ENCODE data around the gene ARHGAP22.
A peak's percentile ranks its signal among the peaks of the same experiment; 100 is the strongest.

Gene ARHGAP22

GRCh38 chr10:48579251-48579960 lies 25.5 kb downstream of the ARHGAP22 start:
- DNase-seq = no peak

- DNase-seq = no peak
These were observed 27.7 kb downstream of the ARHGAP22 start for GRCh38 chr10:48577158-48577557.

GRCh38 chr10:48576501-48576900 lies 28.4 kb downstream of the ARHGAP22 start:
- no peak for DNase-seq

GRCh38 chr10:48575901-48576300 lies 29.0 kb downstream of the ARHGAP22 start:
- DNase-seq = no peak

- no peak for DNase-seq
These were observed 30.0 kb downstream of the ARHGAP22 start for GRCh38 chr10:48574817-48575380.

GRCh38 chr10:48574322-48574796 lies 30.5 kb downstream of the ARHGAP22 start:
- DNase-seq = no peak

- DNase-seq = no peak
These were observed 31.8 kb downstream of the ARHGAP22 start for GRCh38 chr10:48573045-48573444.

- no peak for DNase-seq
These were observed 32.5 kb downstream of the ARHGAP22 start for GRCh38 chr10:48572414-48572813.

- no peak for DNase-seq
These were observed 36.3 kb downstream of the ARHGAP22 start for GRCh38 chr10:48568546-48568945.

- no peak for DNase-seq
These were observed 36.7 kb downstream of the ARHGAP22 start for GRCh38 chr10:48568131-48568530.

- DNase-seq = no peak
These were observed 37.5 kb downstream of the ARHGAP22 start for GRCh38 chr10:48567346-48567745.

GRCh38 chr10:48564466-48565160 lies 40.3 kb downstream of the ARHGAP22 start:
- DNase-seq = no peak

GRCh38 chr10:48557511-48558123 lies 47.3 kb downstream of the ARHGAP22 start:
- no peak for DNase-seq

GRCh38 chr10:48556713-48557112 lies 48.2 kb downstream of the ARHGAP22 start:
- no peak for DNase-seq

GRCh38 chr10:48556065-48556464 lies 48.8 kb downstream of the ARHGAP22 start:
- no peak for DNase-seq

- no peak for DNase-seq
These were observed 49.4 kb downstream of the ARHGAP22 start for GRCh38 chr10:48555310-48556042.

- DNase-seq = no peak
These were observed 50.2 kb downstream of the ARHGAP22 start for GRCh38 chr10:48554656-48555055.

- no peak for DNase-seq
These were observed 50.6 kb downstream of the ARHGAP22 start for GRCh38 chr10:48554246-48554645.

GRCh38 chr10:48552946-48553564 lies 51.8 kb downstream of the ARHGAP22 start:
- DNase-seq = no peak

- DNase-seq = peak; percentile 9
These were observed 52.8 kb downstream of the ARHGAP22 start for GRCh38 chr10:48551861-48552591.

GRCh38 chr10:48550977-48551376 lies 53.9 kb downstream of the ARHGAP22 start:
- DNase-seq = no peak

All from NCI-H1436 (cell line).